B cell (primary cell): Measurements from ENCODE around the gene CHST9.

Source experiments
- CTCF ChIP-seq: fragments of 200-600 bp; IDR thresholded peaks from one replicate; pipeline ENCODE4 v1.8.0; 2022; ENCODE audit warnings: antibody characterized with exemption, mild to moderate bottlenecking
- EZH2 ChIP-seq: IDR thresholded peaks from 2 replicates; pipeline ENCODE4 v1.6.1; 2012; ENCODE audit warnings: borderline replicate concordance, low read depth, mild to moderate bottlenecking, moderate library complexity, low read length; ENCODE audit not compliant: insufficient read depth, poor library complexity, severe bottlenecking

GRCh38 chr18:26874283-26874682 lies 310.8 kb downstream of the CHST9 start:
- no peak for TF ChIP-seq CTCF
- TF ChIP-seq EZH2, result no peak
